Activated naive CD8-positive, alpha-beta T cell treated with anti-CD3 and anti-CD28 coated beads, Interleukin-2, amount 50 U/mL, for 16 hours (primary cell): ENCODE measurements around the gene POLR2L.

Source experiments
- DNase-seq: peaks from one replicate; pipeline ENCODE4 v3.0.0-alpha.2; 2020; ENCODE audit warnings: low read depth, low spot score

Gene POLR2L

GRCh38 chr11:842370-843002 is at the start of gene POLR2L, which contains the start of gene TSPAN4:
POLR2L (minus strand) TSS chr11:842529; CDS start chr11:842508, 21 bp downstream.
TSPAN4 (plus strand) TSS chr11:842852; CDS start chr11:850305, 7,453 bp downstream.
- peak; percentile 79 for DNase-seq

GRCh38 chr11:890794-891540 is 48.6 kb upstream of the POLR2L start:
- DNase-seq: no peak

GRCh38 chr11:889687-890475 is 47.6 kb upstream of the POLR2L start:
- DNase-seq: no peak

GRCh38 chr11:889257-889656 is 46.9 kb upstream of the POLR2L start:
- DNase-seq: no peak

- no peak for DNase-seq
Observed at GRCh38 chr11:888310-889212, 46.2 kb upstream of the POLR2L start.

- DNase-seq: no peak
Observed at GRCh38 chr11:887589-887988, 45.3 kb upstream of the POLR2L start.

GRCh38 chr11:886568-886967 is 44.2 kb upstream of the POLR2L start:
- DNase-seq: no peak

- no peak for DNase-seq
Observed at GRCh38 chr11:884578-885070, 42.3 kb upstream of the POLR2L start.

GRCh38 chr11:883527-883926 is 41.2 kb upstream of the POLR2L start:
- DNase-seq: no peak

GRCh38 chr11:882596-882995 is 40.3 kb upstream of the POLR2L start:
- DNase-seq: no peak

GRCh38 chr11:880447-880846 is 38.1 kb upstream of the POLR2L start:
- DNase-seq: no peak

- no peak for DNase-seq
Observed at GRCh38 chr11:877565-877964, 35.2 kb upstream of the POLR2L start.

- DNase-seq: no peak
Observed at GRCh38 chr11:876545-876944, 34.2 kb upstream of the POLR2L start.

- no peak for DNase-seq
Observed at GRCh38 chr11:875769-876301, 33.5 kb upstream of the POLR2L start.

- no peak for DNase-seq
Observed at GRCh38 chr11:875203-875602, 32.9 kb upstream of the POLR2L start.

GRCh38 chr11:873706-874105 is 31.4 kb upstream of the POLR2L start:
- DNase-seq: no peak

GRCh38 chr11:872799-873198 is 30.5 kb upstream of the POLR2L start:
- DNase-seq: no peak

GRCh38 chr11:871472-871871 is 29.1 kb upstream of the POLR2L start:
- no peak for DNase-seq

GRCh38 chr11:870418-870817 is 28.1 kb upstream of the POLR2L start:
- no peak for DNase-seq

- no peak for DNase-seq
Observed at GRCh38 chr11:870127-870413, 27.7 kb upstream of the POLR2L start.
